ENCODE results near the gene CD151. TPM values are rescaled to one million over a fixed set of nuclear protein-coding genes. Genes with fewer than 3 reads are reported as not detected.

Gene CD151
- total RNA-seq, 4 donors from 2014 or later: 328 to 675 (median 614) TPM

- no peak for TF ChIP-seq CTCF (IDR thresholded peaks at IDR 0.05)
- DNase-seq (ENCODE audit: low spot score): no peak
- ATAC-seq (ENCODE audit: low FRiP score): no peak
These were observed 18.3 kb downstream of the CD151 start for GRCh38 chr11:850775-851763.

GRCh38 chr11:852762-853161 lies 20.0 kb downstream of the CD151 start:
- TF ChIP-seq CTCF (IDR thresholded peaks at IDR 0.05): no peak
- ATAC-seq (ENCODE audit: low FRiP score) (no peak), DNase-seq (ENCODE audit: low spot score) (no peak)

- ATAC-seq (ENCODE audit: low FRiP score) (no peak), DNase-seq (ENCODE audit: low spot score) (no peak)
- no peak for TF ChIP-seq CTCF (IDR thresholded peaks at IDR 0.05)
These were observed 21.1 kb downstream of the CD151 start for GRCh38 chr11:853682-854448.

GRCh38 chr11:854601-855329 lies 22.0 kb downstream of the CD151 start:
- DNase-seq (ENCODE audit: low spot score): no peak
- ATAC-seq (ENCODE audit: low FRiP score): no peak
- no peak for TF ChIP-seq CTCF (IDR thresholded peaks at IDR 0.05)

- ATAC-seq (ENCODE audit: low FRiP score): no peak
- no peak for DNase-seq (ENCODE audit: low spot score)
- TF ChIP-seq CTCF (IDR thresholded peaks at IDR 0.05): no peak
These were observed 22.6 kb downstream of the CD151 start for GRCh38 chr11:855330-855674.

- no peak for ATAC-seq (ENCODE audit: low FRiP score)
- TF ChIP-seq CTCF (IDR thresholded peaks at IDR 0.05): no peak
- DNase-seq (ENCODE audit: low spot score): no peak
These were observed 23.0 kb downstream of the CD151 start for GRCh38 chr11:855796-856195.
